ENCODE measurements around the gene SLC25A21. TPM values are rescaled to one million over a fixed set of nuclear protein-coding genes. Genes with fewer than 3 reads are reported as not detected.
"Not testable (repeated sequence)": the region's sequence is repeated elsewhere in the genome, so short reads cannot be mapped to it uniquely, and the experiment has no call there.

The SLC25A21 gene
- total RNA-seq, 2 donors from 2014 or later = 1.2 TPM; not detected in 1

GRCh38 chr14:37153483-37153882 lies 18.9 kb downstream of the SLC25A21 start:
- no peak for ATAC-seq (ENCODE audit: insufficient number of reproducible peaks, low FRiP score, low read depth)
- no peak for TF ChIP-seq CTCF (IDR thresholded peaks at IDR 0.05)
- Histone ChIP-seq H3K4me1 (ENCODE audit: control insufficient read depth in 1 of 2, low read depth in 2 of 2) (peaks cover 0 to 2% of the 10 kb centered on the region in 2 donors), H3K27ac (no peak overlapping the region), H3K36me3 (no peaks in the 10 kb centered on the region), H3K9me3 (peaks cover 10% of the 10 kb centered on the region), H3K4me3 (no peak overlapping the region), H3K27me3 (replicated peaks; ENCODE audit: insufficient read depth) (no peaks in the 10 kb centered on the region)
- no peak for DNase-seq (ENCODE audit: low spot score)

DNA sequence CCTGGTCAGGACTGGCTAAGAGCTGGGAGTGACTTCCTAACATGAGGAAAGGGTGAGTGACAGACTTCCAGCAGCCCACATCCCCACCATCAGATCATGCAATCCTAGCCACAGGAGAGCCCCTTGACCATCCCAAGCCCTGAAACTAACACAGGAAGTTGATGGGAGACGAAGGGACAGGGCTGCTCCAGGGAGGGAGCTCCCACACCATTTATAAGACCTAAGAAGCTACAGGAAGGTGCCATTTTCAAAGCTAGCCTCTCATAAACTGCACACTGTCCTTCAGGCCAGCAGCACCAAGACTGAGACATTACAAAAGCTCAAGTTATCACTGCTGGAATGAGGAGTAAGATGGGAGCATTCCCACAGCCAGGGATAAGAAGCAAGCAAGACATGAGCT lies 19.4 kb downstream of the SLC25A21 start:
- TF ChIP-seq CTCF (IDR thresholded peaks at IDR 0.05) = no peak

GRCh38 chr14:37150414-37150813 lies 22.0 kb downstream of the SLC25A21 start:
- DNase-seq (ENCODE audit: low spot score) (no peak), ATAC-seq (ENCODE audit: insufficient number of reproducible peaks, low FRiP score, low read depth) (no peak)
- Histone ChIP-seq H3K9me3 (peaks cover 8% of the 10 kb centered on the region), H3K4me1 (ENCODE audit: control insufficient read depth in 1 of 2, low read depth in 2 of 2) (peaks cover 0 to 2% of the 10 kb centered on the region in 2 donors), H3K27ac (no peak overlapping the region), H3K27me3 (replicated peaks; ENCODE audit: insufficient read depth) (no peaks in the 10 kb centered on the region), H3K4me3 (no peak overlapping the region), H3K36me3 (no peaks in the 10 kb centered on the region)
- peak; percentile 55 for TF ChIP-seq CTCF (IDR thresholded peaks at IDR 0.05)

More for the DNA sequence above, 19.4 kb downstream of the SLC25A21 start:
- no peak overlapping the region for H3K4me3 ChIP-seq
- H3K27me3 ChIP-seq (replicated peaks; ENCODE audit: insufficient read depth) = no peaks in the 10 kb centered on the region
- H3K36me3 ChIP-seq = no peaks in the 10 kb centered on the region
- ATAC-seq (ENCODE audit: insufficient number of reproducible peaks, low FRiP score, low read depth) (no peak), DNase-seq (ENCODE audit: low spot score) (no peak)
- H3K4me1 ChIP-seq (ENCODE audit: control insufficient read depth in 1 of 2, low read depth in 2 of 2) = peaks cover 0 to 2% of the 10 kb centered on the region in 2 donors
- no peak overlapping the region for H3K27ac ChIP-seq
- peaks cover 10% of the 10 kb centered on the region for H3K9me3 ChIP-seq

DNA sequence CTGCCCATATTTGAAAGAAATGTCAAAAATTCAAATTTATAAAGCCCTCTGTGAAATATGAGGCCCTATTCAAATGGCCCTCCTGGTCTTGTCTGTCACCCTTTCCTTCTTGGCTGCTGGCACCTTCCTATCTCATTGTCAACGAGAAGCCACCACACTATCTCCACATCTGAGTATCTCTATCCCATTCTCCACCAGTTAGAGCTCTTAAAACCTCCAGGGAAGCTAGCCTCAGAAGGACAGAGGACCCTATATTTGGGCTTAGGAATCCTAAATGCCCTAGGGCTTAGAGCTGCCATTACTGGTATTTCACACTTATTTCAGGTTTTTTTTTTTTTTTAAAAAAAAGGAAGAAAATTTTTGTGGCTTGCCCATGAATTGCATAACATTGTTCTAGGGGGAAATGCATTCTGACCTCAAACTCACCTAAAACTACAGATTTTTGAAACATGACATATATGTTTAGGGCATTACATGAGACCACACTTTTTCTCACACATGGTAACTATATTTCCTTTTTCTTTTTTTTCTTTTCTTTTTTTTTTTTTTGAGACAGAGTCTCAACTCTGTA lies 25.0 kb downstream of the SLC25A21 start:
- ATAC-seq (ENCODE audit: insufficient number of reproducible peaks, low FRiP score, low read depth) (no peak), DNase-seq (ENCODE audit: low spot score) (no peak)
- H3K4me1 ChIP-seq (ENCODE audit: control insufficient read depth in 1 of 2, low read depth in 2 of 2) = peaks cover 0 to 2% of the 10 kb centered on the region in 2 donors
- H3K4me3 ChIP-seq = no peak overlapping the region
- H3K27ac ChIP-seq = no peak overlapping the region
- H3K36me3 ChIP-seq = no peaks in the 10 kb centered on the region
- no peak for TF ChIP-seq CTCF (IDR thresholded peaks at IDR 0.05)
- no peaks in the 10 kb centered on the region for H3K9me3 ChIP-seq
- no peaks in the 10 kb centered on the region for H3K27me3 ChIP-seq (replicated peaks; ENCODE audit: insufficient read depth)

- not testable (repeated sequence) for H3K27me3 ChIP-seq (replicated peaks; ENCODE audit: insufficient read depth); H3K27ac ChIP-seq; ATAC-seq (ENCODE audit: insufficient number of reproducible peaks, low FRiP score, low read depth); H3K4me3 ChIP-seq; H3K4me1 ChIP-seq (ENCODE audit: control insufficient read depth in 1 of 2, low read depth in 2 of 2); H3K36me3 ChIP-seq; H3K9me3 ChIP-seq; DNase-seq (ENCODE audit: low spot score)
These were observed 26.0 kb downstream of the SLC25A21 start for GRCh38 chr14:37146438-37146837.

DNA sequence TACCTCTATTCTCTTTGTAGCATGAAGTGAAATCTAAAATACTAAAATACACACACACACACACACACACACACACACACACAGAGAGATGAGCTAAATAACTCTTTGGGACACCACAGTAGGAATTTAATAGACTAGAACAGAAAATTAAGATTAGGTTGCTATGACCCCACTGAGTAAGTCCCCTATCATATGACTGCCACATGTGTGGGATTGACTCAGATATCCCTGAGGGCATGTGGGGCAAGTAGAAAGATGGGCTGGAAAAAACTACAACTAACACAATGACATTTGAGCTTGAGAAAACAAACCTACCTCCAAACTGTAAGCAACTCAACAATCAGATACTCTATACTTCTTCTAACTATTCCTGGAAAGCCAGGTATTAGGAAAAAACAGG lies 27.0 kb downstream of the SLC25A21 start:
- no peak for TF ChIP-seq CTCF (IDR thresholded peaks at IDR 0.05)
- ATAC-seq (ENCODE audit: insufficient number of reproducible peaks, low FRiP score, low read depth) = no peak

More for the DNA sequence above, 27.0 kb downstream of the SLC25A21 start:
- no peaks in the 10 kb centered on the region for H3K27me3 ChIP-seq (replicated peaks; ENCODE audit: insufficient read depth)
- no peaks in the 10 kb centered on the region for H3K9me3 ChIP-seq
- DNase-seq (ENCODE audit: low spot score) = no peak
- no peaks in the 10 kb centered on the region for H3K36me3 ChIP-seq
- H3K4me1 ChIP-seq (ENCODE audit: control insufficient read depth in 1 of 2, low read depth in 2 of 2) = peaks cover 0 to 2% of the 10 kb centered on the region in 2 donors
- no peak overlapping the region for H3K27ac ChIP-seq
- no peak overlapping the region for H3K4me3 ChIP-seq

All from thoracic aorta (tissue), 2 donors.